GM23338 (cell line): ENCODE data around the gene H1-8. TPM values are rescaled to one million over a fixed set of nuclear protein-coding genes. Genes with fewer than 3 reads are reported as not detected.

Source experiments
- ATAC-seq: fragments of 200-7000 bp; cut with Tn5 transposase; 3 replicates; pipeline ENCODE4 v1.9.1; 2020
- DNase-seq: peaks from one replicate; pipeline ENCODE4 v3.0.0-alpha.2; 2015; ENCODE audit warnings: low spot score
- H2AFZ ChIP-seq: fragments of 200-600 bp; sonication (generic); 2 replicates; pipeline ENCODE4 v1.8.0; 2016; ENCODE audit warnings: antibody characterized with exemption, mild to moderate bottlenecking, moderate library complexity
- H3F3A ChIP-seq: fragments of 200-600 bp; sonication (generic); replicated peaks from 2 replicates; pipeline ENCODE4 v1.8.0; 2017; ENCODE audit warnings: antibody characterized with exemption, mixed run types, low read depth
- H3K27ac ChIP-seq: fragments of 200-600 bp; sonication (generic); 2 replicates; pipeline ENCODE4 v1.6.1; 2016; ENCODE audit warnings: low read depth
- H3K27me3 ChIP-seq: fragments of 200-600 bp; sonication (generic); 2 replicates; pipeline ENCODE4 v1.8.0; 2016; ENCODE audit warnings: mild to moderate bottlenecking, mixed run types, moderate library complexity; ENCODE audit not compliant: insufficient read depth
- H3K36me3 ChIP-seq: fragments of 200-600 bp; sonication (generic); 2 replicates; pipeline ENCODE4 v1.8.0; 2016; ENCODE audit warnings: mild to moderate bottlenecking; ENCODE audit not compliant: insufficient read depth
- H3K4me1 ChIP-seq: fragments of 200-600 bp; sonication (generic); 2 replicates; pipeline ENCODE4 v1.8.0; 2016; ENCODE audit warnings: mild to moderate bottlenecking, moderate library complexity; ENCODE audit not compliant: insufficient read depth
- H3K4me2 ChIP-seq: fragments of 200-600 bp; sonication (generic); 2 replicates; pipeline ENCODE4 v1.7.1; 2017; ENCODE audit warnings: mixed run types
- H3K4me3 ChIP-seq: fragments of 200-600 bp; sonication (generic); 2 replicates; pipeline ENCODE4 v1.6.1; 2016; ENCODE audit warnings: mixed run types
- H3K79me2 ChIP-seq: fragments of 200-600 bp; sonication (generic); replicated peaks from 2 replicates; pipeline ENCODE4 v1.8.0; 2017; ENCODE audit warnings: mild to moderate bottlenecking; ENCODE audit not compliant: insufficient read depth
- H3K9me2 ChIP-seq: fragments of 200-600 bp; sonication (generic); 2 replicates; pipeline ENCODE4 v1.8.0; 2017; ENCODE audit not compliant: insufficient read depth
- H4K20me1 ChIP-seq: fragments of 200-600 bp; sonication (generic); replicated peaks from 2 replicates; pipeline ENCODE4 v1.8.0; 2017; ENCODE audit warnings: mild to moderate bottlenecking; ENCODE audit not compliant: insufficient read depth
- H3K27ac Mint-ChIP-seq: 2 replicates; pipeline ENCODE4 v1.8.0; 2020; ENCODE audit warnings: inconsistent platforms, mild to moderate bottlenecking, moderate library complexity, mixed read lengths
- H3K27me3 Mint-ChIP-seq: 3 replicates; pipeline ENCODE4 v1.8.0; 2022; ENCODE audit warnings: low read depth, mild to moderate bottlenecking, moderate library complexity, mixed read lengths, inconsistent platforms; ENCODE audit not compliant: insufficient read depth, poor library complexity
- H3K36me3 Mint-ChIP-seq: 3 replicates; pipeline ENCODE4 v1.8.0; 2021; ENCODE audit warnings: low read depth, mild to moderate bottlenecking, inconsistent platforms, moderate library complexity, mixed read lengths
- H3K4me1 Mint-ChIP-seq: 3 replicates; pipeline ENCODE4 v1.8.0; 2020; ENCODE audit warnings: mild to moderate bottlenecking, inconsistent platforms, mixed read lengths
- H3K4me3 Mint-ChIP-seq: 3 replicates; pipeline ENCODE4 v1.8.0; 2021; ENCODE audit warnings: moderate library complexity, mild to moderate bottlenecking, inconsistent platforms, mixed read lengths
- H3K9me3 Mint-ChIP-seq: 3 replicates; pipeline ENCODE4 v1.8.0; 2020; ENCODE audit warnings: moderate library complexity, mild to moderate bottlenecking, inconsistent platforms, mixed read lengths
- CREB1 ChIP-seq: fragments of 250-450 bp; sonication (Bioruptor Pico); IDR thresholded peaks from 2 replicates; pipeline ENCODE4 v1.5.0; 2020; ENCODE audit warnings: low read depth, mild to moderate bottlenecking, moderate library complexity
- JUNB ChIP-seq: IDR thresholded peaks from one replicate; pipeline ENCODE4 v1.6.1; 2016; ENCODE audit warnings: antibody characterized with exemption; ENCODE audit not compliant: unreplicated experiment
- POLR2AphosphoS5 ChIP-seq: IDR thresholded peaks from 2 replicates; pipeline ENCODE4 v1.6.1; 2016; ENCODE audit warnings: antibody characterized with exemption, low read depth
- STAT1 ChIP-seq: IDR thresholded peaks from one replicate; pipeline ENCODE4 v1.6.1; 2016; ENCODE audit warnings: antibody characterized with exemption; ENCODE audit not compliant: unreplicated experiment
- ZNF114 ChIP-seq: fragments of 250-450 bp; sonication (Bioruptor Pico); IDR thresholded peaks from 2 replicates; pipeline ENCODE4 v1.5.0; 2020; ENCODE audit warnings: mild to moderate bottlenecking, moderate library complexity
- ZNF462 ChIP-seq: fragments of 250-450 bp; sonication (Bioruptor Pico); IDR thresholded peaks from 2 replicates; pipeline ENCODE4 v1.5.0; 2020; ENCODE audit warnings: mild to moderate bottlenecking, moderate library complexity
- polyA plus RNA-seq: library from polyadenylated mRNA; unstranded; fragments of >200 nt; fragmentation: Nextera tagmentation; extraction: Ambion mirVana; gene quantifications from 2 replicates; pipeline ENCODE4 v1.2.1, GENCODE V29; 2016
- total RNA-seq: library from RNA; depleted of rRNA; stranded (reverse); fragments of >200 nt; shearing (Covaris generic); gene quantifications from 2 replicates; pipeline ENCODE4 v1.2.3, GENCODE V29; 2014
- TF ChIP-seq, protein P1 (sequence below), 2 experiments: fragments of 200-600 bp in 1 of 2; sonication (generic) in 1 of 2; conservative IDR thresholded peaks; 2 replicates each; pipeline versions ENCODE4 v1.5.1 to v1.6.1; 2016 to 2017; ENCODE audit warnings: antibody characterized with exemption in 2 of 2, low read depth in 2 of 2, mild to moderate bottlenecking in 2 of 2, moderate library complexity in 1 of 2
- TF ChIP-seq, protein P2 (sequence below): IDR thresholded peaks from one replicate; pipeline ENCODE4 v1.6.1; 2018; ENCODE audit warnings: antibody characterized with exemption; ENCODE audit not compliant: unreplicated experiment

The H1-8 gene
- total and polyA plus RNA-seq, 2 experiments from 2014 or later: not detected

DNA sequence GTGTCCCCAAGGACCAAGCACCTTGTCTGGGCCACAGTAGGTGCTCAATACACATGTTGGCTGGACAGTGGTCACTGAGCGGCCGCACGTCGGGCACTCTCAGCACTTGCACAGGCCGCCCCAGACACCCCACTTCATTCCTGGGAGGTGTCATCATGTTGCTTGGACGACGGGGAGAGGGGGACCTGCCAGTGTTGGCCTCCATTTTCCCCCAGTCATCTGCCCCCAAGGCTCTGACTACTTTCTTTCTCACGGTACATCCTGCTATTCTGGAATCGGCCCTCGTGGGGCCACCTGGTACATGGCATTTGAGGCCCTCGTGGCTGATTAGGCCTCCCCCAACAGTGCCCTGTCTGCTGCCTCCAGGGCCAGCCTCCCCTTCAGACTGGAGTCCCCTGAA, 15.7 kb upstream of the H1-8 start:
- Histone ChIP-seq H3K4me3 (no peak overlapping the region), H4K20me1 (no peaks in the 10 kb centered on the region), H3K27ac (no peak overlapping the region), H3F3A (no peaks in the 10 kb centered on the region), H3K27me3 (no peaks in the 10 kb centered on the region), H3K4me2 (no peak overlapping the region), H3K4me1 (peaks cover 5% of the 10 kb centered on the region; the same call in 1 of the 2 replicates), H3K79me2 (no peaks in the 10 kb centered on the region), H3K9me2 (0 out of 2 replicates have a peak, but pooled peaks cover 6% of the 10 kb centered on the region), H3K36me3 (no peaks in the 10 kb centered on the region), H2AFZ (no peak overlapping the region)
- H3K27me3 Mint-ChIP-seq: peaks cover 20% of the 10 kb centered on the region
- no peak overlapping the region for H3K4me3 Mint-ChIP-seq
- H3K9me3 Mint-ChIP-seq: no peaks in the 10 kb centered on the region
- TF ChIP-seq STAT1 (no peak), JUNB (no peak), CREB1 (no peak), POLR2AphosphoS5 (no peak), ZNF462 (CRISPR knock-in tag) (no peak), ZNF114 (no peak)
- TF ChIP-seq, protein P1, sequence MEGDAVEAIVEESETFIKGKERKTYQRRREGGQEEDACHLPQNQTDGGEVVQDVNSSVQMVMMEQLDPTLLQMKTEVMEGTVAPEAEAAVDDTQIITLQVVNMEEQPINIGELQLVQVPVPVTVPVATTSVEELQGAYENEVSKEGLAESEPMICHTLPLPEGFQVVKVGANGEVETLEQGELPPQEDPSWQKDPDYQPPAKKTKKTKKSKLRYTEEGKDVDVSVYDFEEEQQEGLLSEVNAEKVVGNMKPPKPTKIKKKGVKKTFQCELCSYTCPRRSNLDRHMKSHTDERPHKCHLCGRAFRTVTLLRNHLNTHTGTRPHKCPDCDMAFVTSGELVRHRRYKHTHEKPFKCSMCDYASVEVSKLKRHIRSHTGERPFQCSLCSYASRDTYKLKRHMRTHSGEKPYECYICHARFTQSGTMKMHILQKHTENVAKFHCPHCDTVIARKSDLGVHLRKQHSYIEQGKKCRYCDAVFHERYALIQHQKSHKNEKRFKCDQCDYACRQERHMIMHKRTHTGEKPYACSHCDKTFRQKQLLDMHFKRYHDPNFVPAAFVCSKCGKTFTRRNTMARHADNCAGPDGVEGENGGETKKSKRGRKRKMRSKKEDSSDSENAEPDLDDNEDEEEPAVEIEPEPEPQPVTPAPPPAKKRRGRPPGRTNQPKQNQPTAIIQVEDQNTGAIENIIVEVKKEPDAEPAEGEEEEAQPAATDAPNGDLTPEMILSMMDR (conservative IDR thresholded peaks at IDR 0.05; ENCODE audit: low read depth in 2 of 2): no peak
- TF ChIP-seq, protein P2, sequence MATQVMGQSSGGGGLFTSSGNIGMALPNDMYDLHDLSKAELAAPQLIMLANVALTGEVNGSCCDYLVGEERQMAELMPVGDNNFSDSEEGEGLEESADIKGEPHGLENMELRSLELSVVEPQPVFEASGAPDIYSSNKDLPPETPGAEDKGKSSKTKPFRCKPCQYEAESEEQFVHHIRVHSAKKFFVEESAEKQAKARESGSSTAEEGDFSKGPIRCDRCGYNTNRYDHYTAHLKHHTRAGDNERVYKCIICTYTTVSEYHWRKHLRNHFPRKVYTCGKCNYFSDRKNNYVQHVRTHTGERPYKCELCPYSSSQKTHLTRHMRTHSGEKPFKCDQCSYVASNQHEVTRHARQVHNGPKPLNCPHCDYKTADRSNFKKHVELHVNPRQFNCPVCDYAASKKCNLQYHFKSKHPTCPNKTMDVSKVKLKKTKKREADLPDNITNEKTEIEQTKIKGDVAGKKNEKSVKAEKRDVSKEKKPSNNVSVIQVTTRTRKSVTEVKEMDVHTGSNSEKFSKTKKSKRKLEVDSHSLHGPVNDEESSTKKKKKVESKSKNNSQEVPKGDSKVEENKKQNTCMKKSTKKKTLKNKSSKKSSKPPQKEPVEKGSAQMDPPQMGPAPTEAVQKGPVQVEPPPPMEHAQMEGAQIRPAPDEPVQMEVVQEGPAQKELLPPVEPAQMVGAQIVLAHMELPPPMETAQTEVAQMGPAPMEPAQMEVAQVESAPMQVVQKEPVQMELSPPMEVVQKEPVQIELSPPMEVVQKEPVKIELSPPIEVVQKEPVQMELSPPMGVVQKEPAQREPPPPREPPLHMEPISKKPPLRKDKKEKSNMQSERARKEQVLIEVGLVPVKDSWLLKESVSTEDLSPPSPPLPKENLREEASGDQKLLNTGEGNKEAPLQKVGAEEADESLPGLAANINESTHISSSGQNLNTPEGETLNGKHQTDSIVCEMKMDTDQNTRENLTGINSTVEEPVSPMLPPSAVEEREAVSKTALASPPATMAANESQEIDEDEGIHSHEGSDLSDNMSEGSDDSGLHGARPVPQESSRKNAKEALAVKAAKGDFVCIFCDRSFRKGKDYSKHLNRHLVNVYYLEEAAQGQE: no peak
- H3K36me3 Mint-ChIP-seq: no peaks in the 10 kb centered on the region; the same call in 2 of the 3 replicates
- peaks cover 24% of the 10 kb centered on the region for H3K4me1 Mint-ChIP-seq
- ATAC-seq: no peak
- no peak for DNase-seq
- no peak overlapping the region for H3K27ac Mint-ChIP-seq
